Measurements from ENCODE around the gene CCNJ.

DNA sequence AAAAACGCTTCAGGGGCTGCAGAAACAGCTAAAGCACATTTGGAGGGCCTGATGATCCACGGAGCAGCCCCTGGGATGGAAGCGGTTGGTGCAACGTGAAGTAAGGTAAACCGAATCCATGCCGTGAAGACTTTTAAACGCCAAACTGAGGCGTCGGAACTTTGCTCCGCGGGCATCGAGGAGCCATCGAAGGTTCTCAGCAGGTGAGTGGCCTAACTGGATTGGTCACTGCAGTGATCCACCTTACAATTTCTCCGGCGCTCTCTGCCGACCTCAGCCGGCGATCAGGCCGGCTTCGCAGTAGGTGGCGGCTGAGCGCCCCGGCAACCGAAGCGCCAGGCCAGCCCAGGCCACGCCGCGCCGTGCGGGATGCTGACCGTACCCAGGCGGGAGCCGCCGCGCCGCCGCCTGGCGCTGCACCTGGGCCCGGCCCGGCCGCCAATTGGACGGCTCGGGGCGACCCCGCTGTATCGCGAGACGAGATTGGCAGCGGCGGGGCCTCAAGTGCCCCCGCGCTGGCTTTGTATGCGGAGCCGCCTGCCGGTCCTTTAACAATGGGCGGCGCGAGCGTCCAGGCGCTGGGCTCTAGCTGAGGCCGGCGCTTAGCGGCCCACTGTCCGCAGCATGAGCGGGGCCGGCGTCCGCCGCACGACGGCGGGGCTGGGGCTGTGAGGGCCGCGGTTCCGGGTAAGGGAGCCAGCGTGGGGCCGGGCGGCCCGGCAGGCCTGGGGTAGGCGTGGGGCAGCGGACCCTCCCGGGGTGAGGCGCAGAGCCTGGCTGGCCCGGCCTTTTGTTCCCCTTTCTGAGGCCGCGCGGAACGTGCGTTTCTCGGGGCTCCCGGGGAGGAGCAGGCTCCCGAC is at the start of gene CCNJ:
- TF ChIP-seq EZH2 (IDR thresholded peaks at IDR 0.05; ENCODE audit: low read depth, unreplicated experiment) = no peak
- no peak for TF ChIP-seq CREB1 (CRISPR knock-in tag; IDR thresholded peaks at IDR 0.05; ENCODE audit: low read depth)
- TF ChIP-seq, protein P1, sequence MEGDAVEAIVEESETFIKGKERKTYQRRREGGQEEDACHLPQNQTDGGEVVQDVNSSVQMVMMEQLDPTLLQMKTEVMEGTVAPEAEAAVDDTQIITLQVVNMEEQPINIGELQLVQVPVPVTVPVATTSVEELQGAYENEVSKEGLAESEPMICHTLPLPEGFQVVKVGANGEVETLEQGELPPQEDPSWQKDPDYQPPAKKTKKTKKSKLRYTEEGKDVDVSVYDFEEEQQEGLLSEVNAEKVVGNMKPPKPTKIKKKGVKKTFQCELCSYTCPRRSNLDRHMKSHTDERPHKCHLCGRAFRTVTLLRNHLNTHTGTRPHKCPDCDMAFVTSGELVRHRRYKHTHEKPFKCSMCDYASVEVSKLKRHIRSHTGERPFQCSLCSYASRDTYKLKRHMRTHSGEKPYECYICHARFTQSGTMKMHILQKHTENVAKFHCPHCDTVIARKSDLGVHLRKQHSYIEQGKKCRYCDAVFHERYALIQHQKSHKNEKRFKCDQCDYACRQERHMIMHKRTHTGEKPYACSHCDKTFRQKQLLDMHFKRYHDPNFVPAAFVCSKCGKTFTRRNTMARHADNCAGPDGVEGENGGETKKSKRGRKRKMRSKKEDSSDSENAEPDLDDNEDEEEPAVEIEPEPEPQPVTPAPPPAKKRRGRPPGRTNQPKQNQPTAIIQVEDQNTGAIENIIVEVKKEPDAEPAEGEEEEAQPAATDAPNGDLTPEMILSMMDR (conservative IDR thresholded peaks at IDR 0.05; ENCODE audit: low read depth in 2 of 2) = no peak
- TF ChIP-seq, protein P2, sequence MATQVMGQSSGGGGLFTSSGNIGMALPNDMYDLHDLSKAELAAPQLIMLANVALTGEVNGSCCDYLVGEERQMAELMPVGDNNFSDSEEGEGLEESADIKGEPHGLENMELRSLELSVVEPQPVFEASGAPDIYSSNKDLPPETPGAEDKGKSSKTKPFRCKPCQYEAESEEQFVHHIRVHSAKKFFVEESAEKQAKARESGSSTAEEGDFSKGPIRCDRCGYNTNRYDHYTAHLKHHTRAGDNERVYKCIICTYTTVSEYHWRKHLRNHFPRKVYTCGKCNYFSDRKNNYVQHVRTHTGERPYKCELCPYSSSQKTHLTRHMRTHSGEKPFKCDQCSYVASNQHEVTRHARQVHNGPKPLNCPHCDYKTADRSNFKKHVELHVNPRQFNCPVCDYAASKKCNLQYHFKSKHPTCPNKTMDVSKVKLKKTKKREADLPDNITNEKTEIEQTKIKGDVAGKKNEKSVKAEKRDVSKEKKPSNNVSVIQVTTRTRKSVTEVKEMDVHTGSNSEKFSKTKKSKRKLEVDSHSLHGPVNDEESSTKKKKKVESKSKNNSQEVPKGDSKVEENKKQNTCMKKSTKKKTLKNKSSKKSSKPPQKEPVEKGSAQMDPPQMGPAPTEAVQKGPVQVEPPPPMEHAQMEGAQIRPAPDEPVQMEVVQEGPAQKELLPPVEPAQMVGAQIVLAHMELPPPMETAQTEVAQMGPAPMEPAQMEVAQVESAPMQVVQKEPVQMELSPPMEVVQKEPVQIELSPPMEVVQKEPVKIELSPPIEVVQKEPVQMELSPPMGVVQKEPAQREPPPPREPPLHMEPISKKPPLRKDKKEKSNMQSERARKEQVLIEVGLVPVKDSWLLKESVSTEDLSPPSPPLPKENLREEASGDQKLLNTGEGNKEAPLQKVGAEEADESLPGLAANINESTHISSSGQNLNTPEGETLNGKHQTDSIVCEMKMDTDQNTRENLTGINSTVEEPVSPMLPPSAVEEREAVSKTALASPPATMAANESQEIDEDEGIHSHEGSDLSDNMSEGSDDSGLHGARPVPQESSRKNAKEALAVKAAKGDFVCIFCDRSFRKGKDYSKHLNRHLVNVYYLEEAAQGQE (IDR thresholded peaks at IDR 0.05; ENCODE audit: unreplicated experiment) = no peak
- no peak for TF ChIP-seq STAT1 (IDR thresholded peaks at IDR 0.05; ENCODE audit: unreplicated experiment)
- TF ChIP-seq POLR2AphosphoS5 (IDR thresholded peaks at IDR 0.05; ENCODE audit: low read depth) = peak; percentile 81
- TF ChIP-seq, protein P3, sequence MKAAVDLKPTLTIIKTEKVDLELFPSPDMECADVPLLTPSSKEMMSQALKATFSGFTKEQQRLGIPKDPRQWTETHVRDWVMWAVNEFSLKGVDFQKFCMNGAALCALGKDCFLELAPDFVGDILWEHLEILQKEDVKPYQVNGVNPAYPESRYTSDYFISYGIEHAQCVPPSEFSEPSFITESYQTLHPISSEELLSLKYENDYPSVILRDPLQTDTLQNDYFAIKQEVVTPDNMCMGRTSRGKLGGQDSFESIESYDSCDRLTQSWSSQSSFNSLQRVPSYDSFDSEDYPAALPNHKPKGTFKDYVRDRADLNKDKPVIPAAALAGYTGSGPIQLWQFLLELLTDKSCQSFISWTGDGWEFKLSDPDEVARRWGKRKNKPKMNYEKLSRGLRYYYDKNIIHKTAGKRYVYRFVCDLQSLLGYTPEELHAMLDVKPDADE (IDR thresholded peaks at IDR 0.05) = no peak
- no peak for TF ChIP-seq EZH2phosphoT487 (IDR thresholded peaks at IDR 0.05; ENCODE audit: unreplicated experiment)
- TF ChIP-seq JUNB (IDR thresholded peaks at IDR 0.05; ENCODE audit: unreplicated experiment) = no peak
- TF ChIP-seq ZNF331 (CRISPR knock-in tag; IDR thresholded peaks at IDR 0.05; ENCODE audit: low read depth) = no peak
- TF ChIP-seq ZNF114 (CRISPR knock-in tag; IDR thresholded peaks at IDR 0.05) = no peak
- no peak for TF ChIP-seq NANOG (IDR thresholded peaks at IDR 0.05; ENCODE audit: borderline replicate concordance)
- TF ChIP-seq, protein P4, sequence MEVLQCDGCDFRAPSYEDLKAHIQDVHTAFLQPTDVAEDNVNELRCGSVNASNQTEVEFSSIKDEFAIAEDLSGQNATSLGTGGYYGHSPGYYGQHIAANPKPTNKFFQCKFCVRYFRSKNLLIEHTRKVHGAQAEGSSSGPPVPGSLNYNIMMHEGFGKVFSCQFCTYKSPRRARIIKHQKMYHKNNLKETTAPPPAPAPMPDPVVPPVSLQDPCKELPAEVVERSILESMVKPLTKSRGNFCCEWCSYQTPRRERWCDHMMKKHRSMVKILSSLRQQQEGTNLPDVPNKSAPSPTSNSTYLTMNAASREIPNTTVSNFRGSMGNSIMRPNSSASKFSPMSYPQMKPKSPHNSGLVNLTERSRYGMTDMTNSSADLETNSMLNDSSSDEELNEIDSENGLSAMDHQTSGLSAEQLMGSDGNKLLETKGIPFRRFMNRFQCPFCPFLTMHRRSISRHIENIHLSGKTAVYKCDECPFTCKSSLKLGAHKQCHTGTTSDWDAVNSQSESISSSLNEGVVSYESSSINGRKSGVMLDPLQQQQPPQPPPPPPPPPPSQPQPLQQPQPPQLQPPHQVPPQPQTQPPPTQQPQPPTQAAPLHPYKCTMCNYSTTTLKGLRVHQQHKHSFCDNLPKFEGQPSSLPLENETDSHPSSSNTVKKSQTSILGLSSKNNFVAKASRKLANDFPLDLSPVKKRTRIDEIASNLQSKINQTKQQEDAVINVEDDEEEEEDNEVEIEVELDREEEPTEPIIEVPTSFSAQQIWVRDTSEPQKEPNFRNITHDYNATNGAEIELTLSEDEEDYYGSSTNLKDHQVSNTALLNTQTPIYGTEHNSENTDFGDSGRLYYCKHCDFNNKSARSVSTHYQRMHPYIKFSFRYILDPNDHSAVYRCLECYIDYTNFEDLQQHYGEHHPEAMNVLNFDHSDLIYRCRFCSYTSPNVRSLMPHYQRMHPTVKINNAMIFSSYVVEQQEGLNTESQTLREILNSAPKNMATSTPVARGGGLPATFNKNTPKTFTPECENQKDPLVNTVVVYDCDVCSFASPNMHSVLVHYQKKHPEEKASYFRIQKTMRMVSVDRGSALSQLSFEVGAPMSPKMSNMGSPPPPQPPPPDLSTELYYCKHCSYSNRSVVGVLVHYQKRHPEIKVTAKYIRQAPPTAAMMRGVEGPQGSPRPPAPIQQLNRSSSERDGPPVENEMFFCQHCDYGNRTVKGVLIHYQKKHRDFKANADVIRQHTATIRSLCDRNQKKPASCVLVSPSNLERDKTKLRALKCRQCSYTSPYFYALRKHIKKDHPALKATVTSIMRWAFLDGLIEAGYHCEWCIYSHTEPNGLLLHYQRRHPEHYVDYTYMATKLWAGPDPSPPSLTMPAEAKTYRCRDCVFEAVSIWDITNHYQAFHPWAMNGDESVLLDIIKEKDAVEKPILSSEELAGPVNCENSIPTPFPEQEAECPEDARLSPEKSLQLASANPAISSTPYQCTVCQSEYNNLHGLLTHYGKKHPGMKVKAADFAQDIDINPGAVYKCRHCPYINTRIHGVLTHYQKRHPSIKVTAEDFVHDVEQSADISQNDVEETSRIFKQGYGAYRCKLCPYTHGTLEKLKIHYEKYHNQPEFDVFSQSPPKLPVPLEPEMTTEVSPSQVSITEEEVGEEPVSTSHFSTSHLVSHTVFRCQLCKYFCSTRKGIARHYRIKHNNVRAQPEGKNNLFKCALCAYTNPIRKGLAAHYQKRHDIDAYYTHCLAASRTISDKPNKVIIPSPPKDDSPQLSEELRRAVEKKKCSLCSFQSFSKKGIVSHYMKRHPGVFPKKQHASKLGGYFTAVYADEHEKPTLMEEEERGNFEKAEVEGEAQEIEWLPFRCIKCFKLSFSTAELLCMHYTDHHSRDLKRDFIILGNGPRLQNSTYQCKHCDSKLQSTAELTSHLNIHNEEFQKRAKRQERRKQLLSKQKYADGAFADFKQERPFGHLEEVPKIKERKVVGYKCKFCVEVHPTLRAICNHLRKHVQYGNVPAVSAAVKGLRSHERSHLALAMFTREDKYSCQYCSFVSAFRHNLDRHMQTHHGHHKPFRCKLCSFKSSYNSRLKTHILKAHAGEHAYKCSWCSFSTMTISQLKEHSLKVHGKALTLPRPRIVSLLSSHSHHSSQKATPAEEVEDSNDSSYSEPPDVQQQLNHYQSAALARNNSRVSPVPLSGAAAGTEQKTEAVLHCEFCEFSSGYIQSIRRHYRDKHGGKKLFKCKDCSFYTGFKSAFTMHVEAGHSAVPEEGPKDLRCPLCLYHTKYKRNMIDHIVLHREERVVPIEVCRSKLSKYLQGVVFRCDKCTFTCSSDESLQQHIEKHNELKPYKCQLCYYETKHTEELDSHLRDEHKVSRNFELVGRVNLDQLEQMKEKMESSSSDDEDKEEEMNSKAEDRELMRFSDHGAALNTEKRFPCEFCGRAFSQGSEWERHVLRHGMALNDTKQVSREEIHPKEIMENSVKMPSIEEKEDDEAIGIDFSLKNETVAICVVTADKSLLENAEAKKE (CRISPR knock-in tag; IDR thresholded peaks at IDR 0.05) = no peak

Data from GM23338 (cell line).